ENCODE results near the gene PTGER1.
A peak's percentile ranks its signal among the peaks of the same experiment; 100 is the strongest.
"Not testable (repeated sequence)": the region's sequence is repeated elsewhere in the genome, so short reads cannot be mapped to it uniquely, and the experiment has no call there.

Gene PTGER1

GRCh38 chr19:14473978-14474578 is 1.1 kb downstream of the PTGER1 start:
- peak; percentile 39 for DNase-seq (ENCODE audit: low spot score)

GRCh38 chr19:14473073-14473977 is 1.8 kb downstream of the PTGER1 start:
- DNase-seq (ENCODE audit: low spot score), result peak; percentile 21

- DNase-seq (ENCODE audit: low spot score), result peak; percentile 57
These were observed 2.8 kb downstream of the PTGER1 start for GRCh38 chr19:14472202-14472938.

GRCh38 chr19:14471436-14472187 is 3.5 kb downstream of the PTGER1 start:
- DNase-seq (ENCODE audit: low spot score), result no peak

- no peak for DNase-seq (ENCODE audit: low spot score)
These were observed 4.9 kb downstream of the PTGER1 start for GRCh38 chr19:14470031-14470876.

- peak; percentile 25 for DNase-seq (ENCODE audit: low spot score)
These were observed 7.3 kb downstream of the PTGER1 start for GRCh38 chr19:14467816-14468215.

- DNase-seq (ENCODE audit: low spot score), result no peak
These were observed 7.8 kb downstream of the PTGER1 start for GRCh38 chr19:14467391-14467790.

GRCh38 chr19:14463747-14464146 is 11.4 kb downstream of the PTGER1 start:
- DNase-seq (ENCODE audit: low spot score), result no peak

GRCh38 chr19:14462401-14462800 is 12.8 kb downstream of the PTGER1 start:
- not testable (repeated sequence) for DNase-seq (ENCODE audit: low spot score)

GRCh38 chr19:14460935-14461334 is 14.2 kb downstream of the PTGER1 start:
- DNase-seq (ENCODE audit: low spot score), result no peak

GRCh38 chr19:14459703-14460102 is 15.5 kb downstream of the PTGER1 start:
- DNase-seq (ENCODE audit: low spot score), result no peak

- not testable (repeated sequence) for DNase-seq (ENCODE audit: low spot score)
These were observed 22.9 kb downstream of the PTGER1 start for GRCh38 chr19:14452303-14452702.

GRCh38 chr19:14450876-14451275 is 24.3 kb downstream of the PTGER1 start:
- no peak for DNase-seq (ENCODE audit: low spot score)

GRCh38 chr19:14450168-14450874 is 24.8 kb downstream of the PTGER1 start:
- peak; percentile 31 for DNase-seq (ENCODE audit: low spot score)

- DNase-seq (ENCODE audit: low spot score), result peak; percentile 85
These were observed 25.8 kb downstream of the PTGER1 start for GRCh38 chr19:14449321-14449720.

GRCh38 chr19:14446336-14447036 is 28.7 kb downstream of the PTGER1 start:
- no peak for DNase-seq (ENCODE audit: low spot score)

GRCh38 chr19:14443632-14444216 is 31.4 kb downstream of the PTGER1 start:
- DNase-seq (ENCODE audit: low spot score), result no peak

GRCh38 chr19:14442891-14443631 is 32.1 kb downstream of the PTGER1 start:
- DNase-seq (ENCODE audit: low spot score), result no peak
